A549 (cell line): ENCODE measurements around the gene AAR2. TPM values are rescaled to one million over a fixed set of nuclear protein-coding genes. Genes with fewer than 3 reads are reported as not detected.

Source experiments
- ATAC-seq, 2 experiments: fragments of 200-7000 bp in 1 of 2; fragments of >200 bp in 1 of 2; cut with Nextera tagmentation in 1 of 2; cut with Tn5 transposase in 1 of 2; 3 replicates each; pipeline versions ENCODE4 v1.8.0 to v1.9.1; 2018 to 2020; ENCODE audit warnings: mild to moderate bottlenecking in 1 of 2, moderate library complexity in 1 of 2
- CTCF ChIA-PET: fragments of 300-600 bp; sonication (Branson Sonifier 250); formaldehyde crosslinking; extraction: SDS; loops from one replicate; lab custom pipeline; 2021; ENCODE audit warnings: antibody characterized with exemption, inconsistent platforms; lab: Yijun Ruan, JAX
- POLR2A ChIA-PET: fragments of 350-600 bp; formaldehyde crosslinking; extraction: SDS; loops from one replicate; lab custom pipeline; 2021; ENCODE audit warnings: antibody characterized with exemption, inconsistent platforms; lab: Yijun Ruan, JAX
- DNase-seq, 2 experiments: peaks; one replicate each; pipeline versions ENCODE4 v3.0.0 to v3.0.0-alpha.2; 2011 to 2016; ENCODE audit warnings: low read depth in 1 of 2, low spot score in 1 of 2
- FAIRE-seq: peaks from 2 replicates; lab custom pipeline; 2011; peaks lifted over from hg19 to GRCh38; lab: Jason Lieb, UNC
- H3K27ac ChIP-seq, 2 experiments: fragments of >200 bp; sonication (Bioruptor Twin); formaldehyde crosslinking; 3 replicates each; pipeline ENCODE4 v1.5.1; 2016 to 2017
- H3K4me1 ChIP-seq: fragments of >200 bp; sonication (Bioruptor Twin); formaldehyde crosslinking; 3 replicates; pipeline ENCODE4 v1.6.1; 2016
- H3K4me2 ChIP-seq: fragments of >200 bp; sonication (Bioruptor Twin); formaldehyde crosslinking; 3 replicates; pipeline ENCODE4 v1.6.1; 2016
- H3K4me3 ChIP-seq: fragments of >200 bp; sonication (Bioruptor Twin); formaldehyde crosslinking; 3 replicates; pipeline ENCODE4 v1.5.1; 2016
- H3K9me3 ChIP-seq: fragments of >200 bp; sonication (Bioruptor Twin); formaldehyde crosslinking; 3 replicates; pipeline ENCODE4 v1.6.1; 2016
- CBX8 ChIP-seq: fragments of 200-600 bp; sonication (generic); IDR thresholded peaks from 2 replicates; pipeline ENCODE4 v1.6.1; 2016
- CHD4 ChIP-seq: fragments of 200-600 bp; sonication (generic); IDR thresholded peaks from 2 replicates; pipeline ENCODE4 v1.6.1; 2016; ENCODE audit warnings: antibody characterized with exemption, mild to moderate bottlenecking, borderline replicate concordance
- CTCF ChIP-seq: fragments of >200 bp; sonication (Bioruptor Twin); formaldehyde crosslinking; IDR thresholded peaks from 3 replicates; pipeline ENCODE4 v1.5.1; 2016
- E2F6 ChIP-seq: IDR thresholded peaks from 2 replicates; pipeline ENCODE4 v1.6.1; 2012; ENCODE audit warnings: low read depth, borderline replicate concordance
- EP300 ChIP-seq, 2 experiments: fragments of >200 bp; sonication (Bioruptor Twin); formaldehyde crosslinking; IDR thresholded peaks; 2 replicates in 1 of 2; 3 replicates in 1 of 2; pipeline ENCODE4 v1.6.1; 2016 to 2017
- FOSL2 ChIP-seq, 2 experiments: fragments of 450-650 bp in 1 of 2; fragments of >200 bp in 1 of 2; sonication (Bioruptor Twin) in 1 of 2; formaldehyde crosslinking; IDR thresholded peaks; 2 replicates each; pipeline versions ENCODE4 v1.5.0 to v1.6.1; 2016 to 2020; ENCODE audit warnings: mild to moderate bottlenecking in 1 of 2, moderate library complexity in 1 of 2
- FOXS1 ChIP-seq: fragments of 250-450 bp; sonication (Bioruptor Pico); IDR thresholded peaks from 2 replicates; pipeline ENCODE4 v1.5.0; 2020; ENCODE audit warnings: mild to moderate bottlenecking, moderate library complexity
- GATA3 ChIP-seq: IDR thresholded peaks from 2 replicates; pipeline ENCODE4 v1.6.1; 2012; ENCODE audit warnings: borderline replicate concordance
- HEYL ChIP-seq: fragments of 250-450 bp; sonication (Bioruptor Pico); IDR thresholded peaks from 2 replicates; pipeline ENCODE4 v1.8.0; 2021; ENCODE audit warnings: mild to moderate bottlenecking, moderate library complexity
- HOXA7 ChIP-seq: fragments of 250-450 bp; sonication (Bioruptor Pico); IDR thresholded peaks from 2 replicates; pipeline ENCODE4 v1.5.0; 2020; ENCODE audit warnings: mild to moderate bottlenecking, moderate library complexity
- KDM1A ChIP-seq: fragments of 200-600 bp; sonication (generic); IDR thresholded peaks from 2 replicates; pipeline ENCODE4 v1.6.1; 2016; ENCODE audit warnings: low read depth, mild to moderate bottlenecking
- KDM5A ChIP-seq: fragments of 200-600 bp; sonication (generic); IDR thresholded peaks from 2 replicates; pipeline ENCODE4 v1.6.1; 2016; ENCODE audit warnings: antibody characterized with exemption, mild to moderate bottlenecking
- NR3C1 ChIP-seq: fragments of >200 bp; sonication (Bioruptor Twin); formaldehyde crosslinking; IDR thresholded peaks from 3 replicates; pipeline ENCODE4 v1.6.1; 2017
- PBX3 ChIP-seq: IDR thresholded peaks from 2 replicates; pipeline ENCODE4 v1.6.1; 2012
- PHF8 ChIP-seq: fragments of 200-600 bp; sonication (generic); IDR thresholded peaks from 2 replicates; pipeline ENCODE4 v1.6.1; 2016; ENCODE audit warnings: low read depth, mild to moderate bottlenecking, antibody characterized with exemption, moderate library complexity, borderline replicate concordance
- POLR2A ChIP-seq: IDR thresholded peaks from 2 replicates; pipeline ENCODE4 v1.6.1; 2012; ENCODE audit warnings: mild to moderate bottlenecking, low read length
- RNF2 ChIP-seq: fragments of 200-600 bp; sonication (generic); IDR thresholded peaks from 2 replicates; pipeline ENCODE4 v1.6.1; 2016; ENCODE audit warnings: low read depth, mild to moderate bottlenecking, antibody characterized with exemption, moderate library complexity, borderline replicate concordance
- SREBF2 ChIP-seq: fragments of 450-650 bp; IDR thresholded peaks from 2 replicates; pipeline ENCODE4 v1.6.1; 2014; ENCODE audit warnings: mild to moderate bottlenecking, moderate library complexity
- TP53 ChIP-seq: fragments of 250-450 bp; sonication (Bioruptor Pico); IDR thresholded peaks from 2 replicates; pipeline ENCODE4 v1.5.0; 2021; ENCODE audit warnings: mild to moderate bottlenecking, moderate library complexity
- ZC3H11A ChIP-seq: fragments of 450-650 bp; IDR thresholded peaks from 2 replicates; pipeline ENCODE4 v1.6.1; 2014; ENCODE audit warnings: antibody characterized with exemption, mild to moderate bottlenecking
- WGBS: methylation state at CpG from one replicate; pipeline ENCODE4 v1.1.6; 2017; ENCODE audit errors: missing lambda C conversion rate; 5-methylcytosine and 5-hydroxymethylcytosine counted together
- polyA plus RNA-seq, 4 experiments: library from polyadenylated mRNA; depleted of rRNA in 3 of 4; stranded (reverse); fragments of >200 nt; fragmentation: RNase III in 1 of 4; extraction: RNeasy Plus Mini Kit Qiagen cat#74134 plus additional on column Dnase treatment in 1 of 4; gene quantifications; 2 replicates in 3 of 4; 3 replicates in 1 of 4; pipeline ENCODE4 v1.2.3, GENCODE V29; 2011 to 2017
- TF ChIP-seq, protein P1 (sequence below): fragments of 200-600 bp; sonication (generic); IDR thresholded peaks from 2 replicates; pipeline ENCODE4 v1.6.1; 2016; ENCODE audit warnings: antibody characterized with exemption, mild to moderate bottlenecking, moderate library complexity

The AAR2 gene
- polyA plus RNA-seq, 2 of the 4 experiments (the other 2 are of a cell fraction): 26.8 to 29.2 TPM

- TF ChIP-seq PBX3: no peak
- no peak for TF ChIP-seq SREBF2
- TF ChIP-seq RNF2: no peak
- TF ChIP-seq CBX8: no peak
- TF ChIP-seq ZC3H11A: no peak
- TF ChIP-seq CHD4: no peak
- no peak for TF ChIP-seq FOXS1 (CRISPR knock-in tag)
- TF ChIP-seq TP53 (CRISPR knock-in tag): no peak
- TF ChIP-seq PHF8: no peak
- no peak for TF ChIP-seq NR3C1
- TF ChIP-seq POLR2A: no peak
- no peak for TF ChIP-seq GATA3
- no peak for TF ChIP-seq KDM1A
- no peak for TF ChIP-seq HOXA7
- TF ChIP-seq, protein P1, sequence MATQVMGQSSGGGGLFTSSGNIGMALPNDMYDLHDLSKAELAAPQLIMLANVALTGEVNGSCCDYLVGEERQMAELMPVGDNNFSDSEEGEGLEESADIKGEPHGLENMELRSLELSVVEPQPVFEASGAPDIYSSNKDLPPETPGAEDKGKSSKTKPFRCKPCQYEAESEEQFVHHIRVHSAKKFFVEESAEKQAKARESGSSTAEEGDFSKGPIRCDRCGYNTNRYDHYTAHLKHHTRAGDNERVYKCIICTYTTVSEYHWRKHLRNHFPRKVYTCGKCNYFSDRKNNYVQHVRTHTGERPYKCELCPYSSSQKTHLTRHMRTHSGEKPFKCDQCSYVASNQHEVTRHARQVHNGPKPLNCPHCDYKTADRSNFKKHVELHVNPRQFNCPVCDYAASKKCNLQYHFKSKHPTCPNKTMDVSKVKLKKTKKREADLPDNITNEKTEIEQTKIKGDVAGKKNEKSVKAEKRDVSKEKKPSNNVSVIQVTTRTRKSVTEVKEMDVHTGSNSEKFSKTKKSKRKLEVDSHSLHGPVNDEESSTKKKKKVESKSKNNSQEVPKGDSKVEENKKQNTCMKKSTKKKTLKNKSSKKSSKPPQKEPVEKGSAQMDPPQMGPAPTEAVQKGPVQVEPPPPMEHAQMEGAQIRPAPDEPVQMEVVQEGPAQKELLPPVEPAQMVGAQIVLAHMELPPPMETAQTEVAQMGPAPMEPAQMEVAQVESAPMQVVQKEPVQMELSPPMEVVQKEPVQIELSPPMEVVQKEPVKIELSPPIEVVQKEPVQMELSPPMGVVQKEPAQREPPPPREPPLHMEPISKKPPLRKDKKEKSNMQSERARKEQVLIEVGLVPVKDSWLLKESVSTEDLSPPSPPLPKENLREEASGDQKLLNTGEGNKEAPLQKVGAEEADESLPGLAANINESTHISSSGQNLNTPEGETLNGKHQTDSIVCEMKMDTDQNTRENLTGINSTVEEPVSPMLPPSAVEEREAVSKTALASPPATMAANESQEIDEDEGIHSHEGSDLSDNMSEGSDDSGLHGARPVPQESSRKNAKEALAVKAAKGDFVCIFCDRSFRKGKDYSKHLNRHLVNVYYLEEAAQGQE: no peak
- TF ChIP-seq HEYL: no peak
- 96% methylated on average over 4 of the region's 7 CpGs for WGBS
- H3K9me3 ChIP-seq: no peaks in the 10 kb centered on the region
- DNase-seq (no peak), ATAC-seq (no peak), FAIRE-seq (no peak)
- H3K4me2 ChIP-seq: no peak overlapping the region
- ChIA-PET POLR2A (no interaction called here), CTCF (interaction anchor here (0.7 to 2.7 kb wide), 9 partner anchors 11 to 374 kb away, joined by 3 to 11 read pairs (median 4); partner anchors contain the start of gene RAB5IF)
- H3K27ac ChIP-seq: no peak overlapping the region
- H3K4me3 ChIP-seq: no peak overlapping the region
- 0 out of 3 replicates have a peak, but pooled peaks cover 3% of the 10 kb centered on the region for H3K4me1 ChIP-seq
These were observed 4.9 kb upstream of the AAR2 start for GRCh38 chr20:36231331-36231730.

GRCh38 chr20:36234771-36235320 is 1.4 kb upstream of the AAR2 start:
- no peaks in the 10 kb centered on the region for H3K9me3 ChIP-seq
- WGBS: 86% methylated on average over 4 of the region's 4 CpGs
- no peak for DNase-seq
- ATAC-seq: no peak
- POLR2A ChIA-PET: no interaction called here
- H3K4me2 ChIP-seq: no peak overlapping the region
- TF ChIP-seq SREBF2: no peak
- no peak for TF ChIP-seq EP300 (IDR thresholded peaks at IDR 0.05)
- no peak for TF ChIP-seq CTCF
- TF ChIP-seq PBX3: no peak
- TF ChIP-seq KDM5A: no peak
- TF ChIP-seq ZC3H11A: no peak
- TF ChIP-seq FOSL2 (IDR thresholded peaks at IDR 0.05): no peak
- no peak for TF ChIP-seq FOSL2 (CRISPR knock-in tag; IDR thresholded peaks at IDR 0.05)
- TF ChIP-seq E2F6: no peak
- CTCF ChIA-PET: interaction anchor here (0.7 to 2.0 kb wide), 5 partner anchors 21 to 629 kb away, joined by 3 to 6 read pairs (median 4); a partner anchor contains a TSS
- no peak for FAIRE-seq
- peaks cover 24% of the 10 kb centered on the region for H3K4me1 ChIP-seq
- no peak overlapping the region for H3K27ac ChIP-seq
- no peak overlapping the region for H3K4me3 ChIP-seq
